HuH-7.5 (cell line): ENCODE results near the gene MYO5C.
"Not testable (repeated sequence)": the region's sequence is repeated elsewhere in the genome, so short reads cannot be mapped to it uniquely, and the experiment has no call there.

Experiments used
- DNase-seq: peaks from one replicate; pipeline ENCODE4 v3.0.0; 2011; ENCODE audit warnings: low spot score

Gene MYO5C

DNA sequence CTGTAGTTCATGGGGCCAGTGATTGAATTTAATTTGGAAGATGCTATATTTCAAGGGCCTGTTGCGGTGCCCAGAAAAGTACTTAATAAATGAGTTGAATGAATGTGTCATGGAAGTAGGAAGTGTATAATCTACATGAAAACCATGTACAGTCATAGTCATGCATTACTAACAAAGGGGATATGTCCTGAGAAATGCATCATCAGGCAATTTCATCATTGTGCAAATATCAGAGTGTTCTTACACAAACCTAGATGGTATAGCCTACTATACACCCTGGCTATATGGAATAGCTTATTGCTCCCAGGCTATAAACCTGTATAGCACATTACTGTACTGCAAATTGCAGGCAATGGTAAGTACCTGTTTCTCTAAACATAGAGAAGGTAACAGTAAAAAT is 10.7 kb upstream of the MYO5C start:
- no peak for DNase-seq

DNA sequence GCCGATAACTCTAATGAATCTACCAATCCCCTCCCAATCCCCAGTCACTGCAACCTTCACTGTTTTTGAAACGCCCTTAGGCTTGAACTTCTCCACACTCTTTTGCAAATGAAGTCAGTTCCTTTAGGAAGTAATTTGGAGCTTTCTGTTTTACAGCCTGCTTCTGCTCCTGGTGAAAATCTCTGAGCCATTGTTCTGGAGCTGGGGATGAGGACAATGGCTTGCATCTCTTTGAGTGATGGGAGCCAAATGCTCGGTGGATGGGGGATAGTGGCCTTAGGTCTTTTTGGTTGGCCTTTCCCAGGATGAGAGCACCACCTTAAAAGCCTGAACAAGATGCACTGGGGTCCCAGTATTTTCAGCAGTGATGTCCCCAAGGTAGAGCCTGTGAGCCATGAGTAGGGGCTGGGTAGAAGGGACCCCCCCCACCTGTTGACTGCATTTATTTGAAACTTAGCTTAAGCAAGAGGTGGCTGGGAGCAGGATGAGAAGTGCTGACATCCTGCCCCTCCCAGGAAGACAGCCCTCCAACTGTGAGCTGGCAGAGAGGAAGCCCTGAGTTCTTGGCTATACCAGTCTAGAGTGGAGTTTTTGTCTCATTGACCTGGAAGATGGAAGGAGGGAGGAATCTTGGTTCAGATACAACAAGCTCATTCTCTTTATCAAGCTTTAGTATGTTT is 7.6 kb upstream of the MYO5C start:
- no peak for DNase-seq

DNA sequence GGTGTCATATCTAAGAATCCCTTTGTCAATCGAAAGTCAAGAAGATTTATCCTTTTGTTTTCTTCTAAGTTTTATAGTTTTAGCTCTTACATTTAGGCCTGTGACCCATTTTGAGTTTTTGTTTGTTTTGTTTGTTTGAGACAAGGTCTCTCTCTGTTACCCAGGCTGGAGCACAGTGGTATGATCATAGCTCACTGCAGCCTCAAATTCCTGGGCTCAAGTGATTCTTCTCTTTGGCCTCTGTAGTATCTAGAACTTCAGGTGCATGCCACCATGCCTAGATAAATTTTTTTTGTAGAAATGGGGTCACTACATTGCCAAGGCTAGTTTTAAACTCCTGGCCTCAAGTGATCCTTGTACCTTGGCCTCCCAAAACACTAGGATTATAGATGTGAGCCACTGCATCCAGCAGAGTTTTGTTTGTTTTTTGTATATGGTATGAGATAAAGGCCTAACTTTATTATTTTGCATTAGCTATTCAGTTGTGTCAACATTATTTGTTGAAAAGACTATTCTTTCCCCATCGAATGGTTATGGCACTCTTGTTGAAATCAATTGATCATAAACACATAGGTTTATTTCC is 5.8 kb upstream of the MYO5C start:
- DNase-seq, result no peak

DNA sequence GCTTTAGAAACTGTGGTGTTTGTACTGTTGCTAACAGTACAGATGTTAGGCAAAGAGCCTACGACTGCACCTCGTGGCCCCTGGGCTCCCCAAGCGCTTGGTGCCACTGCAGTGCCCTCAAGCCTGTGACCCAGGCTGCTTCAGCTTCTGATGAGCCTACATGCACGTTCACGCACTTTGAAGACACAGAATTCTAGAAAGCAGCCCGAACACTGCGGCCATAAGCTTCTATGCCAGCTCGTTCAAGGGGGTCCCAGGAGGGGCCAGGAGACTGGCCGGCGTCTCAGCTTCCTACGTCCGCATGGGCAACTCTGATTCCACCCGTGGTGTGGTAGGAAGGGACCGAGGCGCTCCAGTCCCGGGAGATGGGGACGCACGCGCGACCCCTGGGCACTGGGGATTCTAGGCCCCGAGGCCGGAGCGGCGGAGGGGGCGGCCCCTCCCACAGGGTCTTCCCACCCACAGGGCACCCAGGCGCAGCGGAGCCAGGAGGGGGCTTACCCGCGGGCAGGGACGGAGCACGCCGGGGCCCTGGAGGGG is 653 bp downstream of the MYO5C start:
- peak; percentile 20 for DNase-seq

DNA sequence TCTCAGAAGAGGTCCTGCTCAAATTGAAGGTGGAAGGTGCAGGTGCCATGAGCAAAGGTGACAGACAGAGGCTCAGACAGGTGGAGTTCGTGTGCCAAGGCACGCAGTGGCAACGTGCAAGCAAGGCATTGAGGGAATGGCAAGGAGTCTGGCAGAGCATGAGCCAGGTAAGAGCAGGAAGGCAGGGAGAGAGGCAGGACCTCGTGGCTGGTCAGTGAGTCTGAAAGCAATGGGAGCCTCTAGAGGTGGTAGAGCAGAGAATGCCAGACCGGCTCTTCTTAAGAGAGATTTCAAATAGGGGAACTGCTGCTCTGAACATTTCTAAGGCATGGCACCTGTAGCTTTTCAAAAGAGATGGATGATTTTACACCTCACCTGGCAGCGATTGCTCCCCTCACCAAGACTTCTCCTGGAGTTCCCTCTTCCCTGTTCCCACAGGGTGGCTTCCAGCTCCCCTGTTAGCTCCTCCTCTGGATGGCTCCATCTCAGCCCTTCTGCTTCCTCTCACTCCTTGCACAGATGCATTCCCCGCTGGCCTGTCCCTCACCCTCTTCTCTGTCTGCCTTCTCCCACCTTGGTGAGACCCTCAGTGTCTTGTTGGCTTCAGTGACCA is 2.7 kb downstream of the MYO5C start:
- peak; percentile 23 for DNase-seq

DNA sequence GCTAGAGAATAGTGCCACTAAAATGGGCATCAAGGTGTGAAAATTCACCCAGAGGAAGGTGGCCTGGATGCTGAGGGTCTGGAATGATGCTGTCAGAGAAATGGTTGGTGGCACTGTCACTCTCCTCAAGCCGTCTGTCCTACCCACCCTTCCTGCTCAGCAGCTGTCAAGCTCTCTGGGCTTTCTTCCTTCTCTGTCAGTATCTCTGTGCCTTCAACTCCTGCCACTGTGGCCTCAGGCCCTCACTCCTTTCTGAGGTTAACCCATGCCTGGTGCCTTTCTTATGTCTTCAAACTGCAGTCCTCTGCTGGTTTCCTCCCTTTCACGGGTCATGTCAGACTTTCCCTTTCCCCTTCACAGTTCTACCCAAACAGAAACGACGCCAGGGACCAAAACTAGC is 4.4 kb downstream of the MYO5C start:
- DNase-seq, result no peak

DNA sequence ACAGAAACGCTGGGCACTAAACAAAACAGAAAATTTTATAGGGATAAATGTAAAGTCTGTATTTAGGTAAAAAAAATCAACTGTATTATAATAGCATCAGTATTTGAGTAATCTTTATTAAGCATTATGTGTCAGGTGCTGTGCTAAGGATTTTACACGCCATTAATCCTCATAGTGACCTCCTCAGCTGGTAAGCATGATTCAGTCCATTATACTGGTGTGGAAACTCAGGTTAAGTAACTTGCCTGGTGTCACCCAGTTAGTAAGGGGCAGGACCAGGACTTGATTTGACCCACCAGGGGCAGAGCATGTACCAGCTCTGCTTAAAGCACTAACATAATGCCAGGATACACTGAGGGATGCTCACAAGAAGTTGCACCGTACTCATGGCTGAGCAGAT is 4.8 kb downstream of the MYO5C start:
- no peak for DNase-seq

DNA sequence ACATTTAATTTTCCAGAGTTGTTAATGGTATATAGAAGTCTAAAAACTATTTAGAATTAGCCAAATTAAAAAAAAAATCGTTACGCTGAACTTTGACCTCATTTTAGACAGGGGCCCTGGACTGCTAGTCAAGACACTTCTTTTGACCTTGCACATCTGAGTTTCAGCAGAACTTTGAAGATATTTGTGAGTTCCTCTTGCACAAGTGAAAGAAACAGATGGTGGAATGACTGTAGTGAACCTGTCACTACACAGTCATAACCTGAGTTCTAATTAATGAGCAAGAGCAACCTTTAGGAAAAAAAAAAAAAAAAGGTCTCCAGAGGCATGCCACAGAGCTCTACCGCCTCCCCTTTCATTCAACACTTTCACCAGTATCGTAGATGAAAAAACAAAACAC is 5.3 kb downstream of the MYO5C start:
- DNase-seq, result no peak

DNA sequence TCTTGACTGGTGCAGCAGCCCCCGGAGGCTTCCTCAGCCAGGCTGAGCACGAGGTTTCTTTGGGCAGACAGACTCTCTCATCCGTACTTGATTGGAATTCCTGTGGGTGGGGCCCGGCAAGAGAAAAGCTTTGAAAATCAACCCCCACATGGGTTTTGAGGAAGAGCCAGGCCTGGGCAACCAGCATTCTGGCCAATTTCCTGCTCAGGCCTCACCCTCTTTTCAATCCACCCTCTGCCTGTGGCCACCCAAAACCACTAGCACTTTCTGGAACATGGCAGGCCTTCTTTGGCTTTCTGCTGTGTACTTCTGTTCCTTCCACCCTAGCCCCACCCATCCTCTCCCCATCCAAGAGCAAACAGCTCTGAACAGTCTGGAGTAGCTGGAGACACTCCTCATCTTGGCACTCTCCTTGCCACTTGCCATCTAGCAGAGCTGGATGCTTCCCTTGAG is 5.9 kb downstream of the MYO5C start:
- DNase-seq, result no peak

DNA sequence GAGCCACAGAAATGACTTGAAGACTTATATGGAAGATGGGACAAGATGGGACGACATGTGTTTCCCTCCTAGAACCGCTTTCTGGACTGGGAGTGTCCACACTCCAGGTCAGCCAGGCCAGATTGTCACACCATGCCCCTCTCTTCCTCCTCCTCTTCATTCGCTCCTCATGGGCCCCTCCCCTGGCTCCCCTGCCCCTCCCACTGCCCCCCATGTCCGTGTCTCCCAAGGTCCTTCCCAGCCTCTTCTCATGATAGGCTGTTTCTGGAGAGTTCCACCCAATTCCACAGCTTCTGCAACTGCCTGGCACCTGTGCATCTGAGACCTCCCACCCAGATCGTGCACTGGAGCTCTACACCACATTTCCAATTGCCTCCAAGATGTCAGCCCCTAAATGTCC is 6.6 kb downstream of the MYO5C start:
- DNase-seq, result no peak

DNA sequence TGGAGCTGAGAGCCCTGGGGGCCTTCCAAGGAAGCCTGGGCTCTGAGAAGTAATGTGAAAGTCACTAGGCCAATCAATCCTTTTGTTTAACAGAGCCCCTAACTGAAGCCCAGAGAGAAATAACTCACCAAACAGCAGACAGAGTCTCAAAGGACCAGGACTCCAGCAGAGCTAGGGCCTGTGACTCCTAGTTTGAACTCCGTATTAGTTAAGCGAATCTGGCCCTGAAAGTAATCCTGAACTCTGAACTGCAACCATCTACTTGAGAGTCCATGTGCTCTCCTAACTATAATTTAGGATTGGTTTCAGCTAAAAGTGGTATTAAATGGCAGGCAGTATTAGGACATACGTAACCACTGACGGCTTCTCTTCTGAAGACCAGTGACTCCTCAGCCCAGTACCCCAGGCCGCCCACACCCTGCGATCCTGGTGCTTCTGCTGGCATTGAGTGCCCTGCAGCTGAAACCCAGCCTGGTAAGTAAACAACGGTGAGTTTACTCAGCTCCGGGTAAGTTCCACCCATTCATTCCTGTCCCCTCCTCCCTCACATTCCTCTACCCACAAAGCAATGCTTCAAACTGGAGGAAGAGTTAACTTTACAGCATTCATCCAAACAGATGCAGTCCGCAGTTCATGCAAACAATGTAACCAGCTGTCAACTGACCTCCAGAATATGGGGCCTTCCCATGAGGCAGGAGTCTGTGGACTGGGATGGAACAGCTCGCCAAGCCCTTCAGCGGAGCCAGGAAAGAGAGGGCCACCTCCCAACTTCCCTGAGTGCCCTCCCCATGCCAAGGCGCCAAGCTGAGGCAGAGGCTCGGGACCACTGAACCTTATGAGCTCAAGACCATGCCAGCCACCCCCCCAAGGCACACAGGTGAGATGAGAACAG is 7.3 kb downstream of the MYO5C start:
- DNase-seq, result peak; percentile 95

DNA sequence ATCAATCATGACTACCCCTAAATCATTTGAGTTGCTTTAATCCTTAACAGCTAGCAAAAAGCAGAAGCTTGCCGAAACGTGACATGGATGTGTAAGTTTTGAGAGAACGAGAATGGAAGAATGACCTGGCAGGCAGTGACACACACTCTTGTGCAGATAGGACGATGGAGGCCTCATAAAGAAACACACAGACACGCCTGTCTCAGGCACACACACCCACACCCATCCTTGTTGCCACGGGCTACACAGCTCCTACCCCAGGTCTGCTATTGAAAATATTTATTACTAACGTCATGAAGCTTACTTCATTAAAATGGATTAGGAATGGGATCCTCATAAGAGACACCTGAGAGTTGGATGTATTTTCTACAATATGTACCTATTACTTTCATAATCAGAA is 8.5 kb downstream of the MYO5C start:
- DNase-seq, result no peak

DNA sequence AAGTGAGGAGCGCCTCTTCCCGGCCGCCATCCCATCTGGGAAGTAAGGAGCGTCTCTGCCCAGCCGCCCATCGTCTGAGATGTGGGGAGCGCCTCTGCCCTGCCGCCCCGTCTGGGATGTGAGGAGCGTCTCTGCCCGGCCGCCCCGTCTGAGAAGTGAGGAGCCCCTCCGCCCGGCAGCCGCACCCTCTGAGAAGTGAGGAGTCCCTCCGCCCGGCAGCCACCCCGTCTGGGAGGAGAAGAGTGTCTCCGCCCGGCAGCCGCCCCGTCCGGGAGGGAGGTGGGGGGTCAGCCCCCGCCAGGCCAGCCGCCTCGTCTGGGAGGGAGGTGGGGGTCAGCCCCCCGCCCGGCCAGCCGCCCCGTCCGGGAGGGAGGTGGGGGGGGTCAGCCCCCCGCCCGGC is 9.7 kb downstream of the MYO5C start:
- DNase-seq, result not testable (repeated sequence)

DNA sequence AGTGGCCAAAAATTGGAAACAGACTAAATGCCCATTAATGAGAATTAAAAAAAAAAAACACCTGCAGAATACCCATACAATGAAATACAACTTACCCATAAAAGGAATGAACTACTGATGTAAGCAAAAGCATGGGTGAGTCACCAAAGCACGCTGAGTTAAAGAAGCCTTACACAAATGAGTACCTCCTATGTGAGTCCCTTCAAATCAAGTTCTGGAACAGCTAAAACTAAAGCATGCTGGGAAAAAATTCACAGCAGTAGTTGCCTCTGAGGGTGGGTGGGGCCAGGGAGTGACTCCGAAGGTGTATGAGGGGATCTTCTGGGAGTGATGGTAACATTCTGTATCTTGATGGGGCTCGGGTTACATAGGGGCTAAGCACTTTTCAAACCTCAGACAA is 11.4 kb downstream of the MYO5C start:
- DNase-seq, result no peak

DNA sequence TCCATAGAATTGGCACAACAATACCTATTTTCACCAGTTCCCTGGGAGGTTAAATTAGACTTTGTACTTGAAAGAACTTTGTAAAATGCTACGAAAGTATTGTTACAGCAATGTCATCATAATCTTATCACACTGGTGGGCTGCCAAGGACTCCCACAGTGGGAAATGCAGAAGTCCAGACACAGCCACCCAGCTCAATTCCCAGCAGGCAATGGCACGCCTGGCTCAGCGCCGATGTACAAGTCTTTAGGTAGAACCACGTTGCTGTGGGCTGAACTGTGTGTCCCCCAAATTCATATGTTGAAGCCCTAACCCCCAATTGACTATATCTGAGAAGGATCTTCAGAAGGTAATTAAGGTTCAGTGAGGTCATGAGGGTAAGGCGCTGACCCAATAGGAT is 12.3 kb downstream of the MYO5C start:
- no peak for DNase-seq

DNA sequence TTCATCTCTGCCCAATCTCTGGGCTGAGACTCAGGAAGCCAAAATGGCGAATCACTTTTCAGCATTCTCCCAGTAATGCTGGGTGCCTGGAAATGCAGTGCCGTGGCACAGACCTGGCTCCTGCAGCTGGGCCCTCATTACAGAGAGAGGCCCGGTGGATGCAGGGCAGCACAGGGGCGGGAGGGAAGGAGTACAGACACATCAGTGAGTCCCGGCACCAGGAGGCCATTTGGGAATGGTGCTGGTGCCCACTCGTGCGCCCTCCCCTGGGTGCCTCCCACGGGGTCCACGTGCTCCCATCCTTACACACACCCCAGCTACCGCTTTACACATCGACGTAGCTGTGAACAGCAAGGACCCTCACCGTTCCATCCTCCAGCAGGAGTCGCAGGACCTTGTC is 13.2 kb downstream of the MYO5C start:
- no peak for DNase-seq

DNA sequence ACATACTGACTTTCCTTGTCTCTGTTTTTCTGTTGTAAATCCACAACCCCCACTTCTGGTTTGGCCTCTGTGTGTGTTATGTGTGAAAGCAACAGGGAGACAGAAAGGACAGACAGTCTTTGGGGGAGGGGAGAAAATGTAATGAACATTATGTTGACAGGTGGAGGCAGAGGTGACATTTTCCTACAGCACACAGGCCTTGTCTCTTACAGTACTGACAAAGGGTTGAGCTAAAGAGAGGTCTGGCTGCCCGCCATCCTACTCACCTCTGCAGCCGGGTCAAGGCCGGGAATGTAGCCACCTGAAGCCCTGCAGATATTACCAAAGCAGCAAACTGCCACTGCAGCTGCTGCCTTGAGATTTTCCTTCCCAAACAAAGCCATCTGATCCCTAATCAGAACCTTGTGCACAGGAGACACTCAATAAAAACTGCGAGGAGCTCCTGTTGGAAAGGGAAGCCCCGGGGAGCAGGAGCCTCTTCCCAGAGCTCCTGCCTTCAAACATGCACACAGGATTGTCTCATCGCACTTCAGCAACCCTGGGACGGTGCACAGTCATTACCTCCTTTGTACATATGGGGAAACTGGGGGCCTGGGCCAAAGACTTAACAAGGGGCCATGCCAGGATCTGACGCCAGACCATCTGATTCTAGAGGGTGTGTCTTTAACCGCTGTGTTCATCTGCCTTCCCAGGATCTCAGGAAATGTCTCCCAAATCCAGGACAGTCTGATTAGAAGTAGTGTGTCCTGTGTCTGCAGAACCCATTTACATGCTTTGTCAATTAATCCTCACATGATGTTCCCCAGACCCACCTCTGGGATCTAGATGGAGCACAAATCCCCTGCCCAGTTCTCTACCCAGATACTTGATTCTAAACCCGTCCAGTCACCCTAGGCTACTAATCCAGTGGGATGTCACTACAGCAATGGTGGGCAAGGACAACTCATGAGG is 14.2 kb downstream of the MYO5C start:
- peak; percentile 61 for DNase-seq

DNA sequence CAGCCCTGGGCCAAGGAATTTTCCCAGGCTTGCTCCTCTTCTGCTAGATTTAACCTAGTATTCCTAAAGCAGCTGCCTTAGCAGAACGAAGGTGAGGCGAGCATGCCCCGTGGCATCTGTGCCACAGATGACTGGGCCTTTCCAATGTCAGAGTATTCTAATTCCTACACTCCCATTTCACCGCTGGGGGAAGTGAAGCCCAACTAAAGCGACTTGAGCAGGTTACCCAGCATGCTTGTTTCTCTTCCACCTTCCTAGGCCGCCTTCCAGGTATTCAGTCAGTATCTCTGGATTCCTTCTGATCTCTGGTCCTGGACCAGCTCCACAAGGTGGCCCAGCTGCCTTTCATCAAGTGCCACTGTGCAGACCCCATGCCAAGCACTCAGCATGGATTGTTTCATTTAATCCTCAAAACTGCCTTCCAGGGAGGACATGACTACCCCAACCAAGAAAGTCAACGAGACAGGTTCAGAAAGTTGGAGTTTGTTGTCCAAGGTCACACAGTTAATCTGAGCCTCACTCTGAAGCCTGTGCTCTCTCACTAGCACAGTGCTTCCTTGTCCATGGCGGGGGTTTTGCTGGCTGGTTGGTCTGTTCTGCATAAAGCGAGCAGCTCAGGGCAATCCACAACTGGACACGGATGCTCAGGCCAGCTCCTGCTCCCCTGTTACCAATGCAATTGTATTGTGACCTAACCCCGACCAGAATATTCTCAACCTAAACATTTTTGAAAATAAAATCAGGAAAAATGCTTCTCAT is 15.1 kb downstream of the MYO5C start:
- no peak for DNase-seq

DNA sequence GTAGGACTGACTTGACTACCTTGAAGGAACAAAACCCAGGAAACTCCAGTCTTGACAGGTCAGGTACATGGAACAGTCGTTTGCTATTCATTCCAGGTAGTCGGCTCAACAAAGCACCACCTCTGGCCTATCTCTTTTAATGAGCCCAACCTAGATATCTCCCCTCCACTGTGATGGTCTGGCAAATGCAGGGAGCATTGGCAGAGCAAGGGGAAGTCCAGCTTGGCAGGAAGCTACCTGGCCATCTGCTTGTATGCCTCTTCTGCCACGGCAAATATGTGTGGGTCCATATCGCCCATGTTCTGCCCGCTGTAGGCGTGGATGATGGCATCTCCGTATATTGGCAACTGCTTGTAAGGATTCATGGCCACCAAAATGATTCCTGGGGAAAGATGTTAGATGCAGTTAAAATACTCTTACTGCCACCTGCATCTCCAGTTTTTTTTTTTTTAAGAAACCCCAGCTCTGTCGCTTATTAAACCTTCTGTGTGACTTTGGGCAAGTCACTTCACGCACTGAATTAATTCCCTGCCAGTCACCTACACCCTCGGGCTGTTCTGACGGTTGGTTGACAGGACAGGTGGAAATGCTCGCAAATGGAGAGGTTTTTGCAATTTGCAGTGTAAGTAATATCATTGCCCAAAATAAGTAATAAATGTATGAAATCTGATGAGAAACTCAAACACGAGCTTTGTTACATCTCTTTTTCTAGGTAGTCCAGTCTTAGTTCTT is 16.8 kb downstream of the MYO5C start:
- no peak for DNase-seq

DNA sequence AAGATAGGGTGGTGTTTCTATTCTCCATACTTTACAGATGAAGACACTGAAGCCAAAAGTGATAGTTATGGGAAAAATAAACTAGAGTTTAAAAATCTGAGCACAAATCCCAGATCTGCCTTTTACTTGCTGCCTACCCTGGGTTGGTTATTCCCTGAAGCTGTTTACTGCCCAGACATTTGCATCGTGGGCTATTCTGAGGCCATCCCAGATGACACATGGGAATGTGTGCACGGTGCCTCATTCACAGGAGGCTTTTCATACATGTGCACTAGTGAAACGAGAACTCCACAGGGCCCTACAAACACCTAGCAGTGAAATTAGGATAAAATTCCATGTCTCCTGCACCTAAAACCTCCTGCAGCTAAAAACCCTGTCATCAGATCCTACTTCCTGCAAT is 17.5 kb downstream of the MYO5C start:
- DNase-seq, result no peak
